ENCODE measurements around the gene SLC7A4. TPM values are rescaled to one million over a fixed set of nuclear protein-coding genes. Genes with fewer than 3 reads are reported as not detected.

The SLC7A4 gene, protein sequence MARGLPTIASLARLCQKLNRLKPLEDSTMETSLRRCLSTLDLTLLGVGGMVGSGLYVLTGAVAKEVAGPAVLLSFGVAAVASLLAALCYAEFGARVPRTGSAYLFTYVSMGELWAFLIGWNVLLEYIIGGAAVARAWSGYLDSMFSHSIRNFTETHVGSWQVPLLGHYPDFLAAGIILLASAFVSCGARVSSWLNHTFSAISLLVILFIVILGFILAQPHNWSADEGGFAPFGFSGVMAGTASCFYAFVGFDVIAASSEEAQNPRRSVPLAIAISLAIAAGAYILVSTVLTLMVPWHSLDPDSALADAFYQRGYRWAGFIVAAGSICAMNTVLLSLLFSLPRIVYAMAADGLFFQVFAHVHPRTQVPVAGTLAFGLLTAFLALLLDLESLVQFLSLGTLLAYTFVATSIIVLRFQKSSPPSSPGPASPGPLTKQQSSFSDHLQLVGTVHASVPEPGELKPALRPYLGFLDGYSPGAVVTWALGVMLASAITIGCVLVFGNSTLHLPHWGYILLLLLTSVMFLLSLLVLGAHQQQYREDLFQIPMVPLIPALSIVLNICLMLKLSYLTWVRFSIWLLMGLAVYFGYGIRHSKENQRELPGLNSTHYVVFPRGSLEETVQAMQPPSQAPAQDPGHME
- total RNA-seq (2014; rRNA removed; shearing (Covaris generic)), result not detected in 2 replicates
- total RNA-seq (2022), result not detected in 2 replicates
- Bru-seq, nascent RNA, result not detected
- not detected for BruChase-seq, experiment 1, labeled RNA remaining after a 6-hour chase
- not detected for BruChase-seq, experiment 2, labeled RNA remaining after a 2-hour chase
- long read RNA-seq, result 0 reads

DNA sequence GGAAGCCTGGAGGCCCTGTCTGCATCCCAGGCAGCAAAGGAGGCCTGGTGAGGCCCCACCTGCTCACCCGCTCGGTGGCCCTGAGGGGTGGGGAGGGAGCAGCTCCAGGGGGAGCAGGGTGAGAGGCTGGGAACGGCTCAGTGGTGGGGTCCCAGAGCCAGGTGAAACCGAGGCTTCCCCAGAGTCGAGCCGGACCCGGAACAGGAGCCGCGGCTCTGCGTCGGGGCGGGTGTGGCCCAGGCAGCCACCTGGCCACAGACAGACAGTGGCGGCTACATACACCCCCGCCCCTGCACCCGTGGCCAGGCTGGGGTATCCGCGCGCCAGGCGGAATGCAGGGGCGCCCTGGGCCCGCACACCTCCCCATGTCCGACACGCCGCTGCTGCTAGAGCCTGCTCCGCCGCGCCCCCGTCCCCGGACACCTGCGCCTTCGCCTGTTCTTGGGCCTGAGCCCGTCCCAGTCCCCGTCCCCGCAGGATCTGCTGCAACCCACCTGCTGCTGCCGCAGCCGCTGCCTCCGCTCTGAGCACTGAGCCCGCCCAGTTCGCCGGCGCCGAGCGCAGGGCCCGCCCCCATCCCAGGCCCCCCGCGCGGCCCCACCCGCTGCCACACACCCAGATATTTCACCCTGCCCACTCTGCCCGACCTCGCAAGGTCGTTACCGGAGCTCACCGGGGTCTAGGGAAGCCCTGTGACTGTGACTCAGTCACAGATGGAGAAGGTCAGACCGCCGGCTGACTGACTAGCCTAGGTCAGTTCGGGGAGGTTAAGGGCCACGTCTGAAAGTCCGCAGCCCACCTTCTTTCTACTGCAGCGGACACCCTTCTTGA is at the start of gene SLC7A4:
TSS of gene SLC7A4 (minus strand) at position 525 of the 831 bp plus-strand sequence. CDS start 749 bp downstream, outside the sequence.
- no peaks in the 10 kb centered on the region for H3K79me2 ChIP-seq (ENCODE audit: insufficient read depth, low read depth, low read length)
- no peaks in the 10 kb centered on the region for H3K36me3 ChIP-seq (ENCODE audit: insufficient read depth, low read length)
- CTCF ChIA-PET (ENCODE audit: unreplicated experiment), result no interaction called here
- TF ChIP-seq EZH2phosphoT487 (IDR thresholded peaks at IDR 0.05; ENCODE audit: borderline replicate concordance, low read depth, low read length), result no peak
- TF ChIP-seq, protein P1, sequence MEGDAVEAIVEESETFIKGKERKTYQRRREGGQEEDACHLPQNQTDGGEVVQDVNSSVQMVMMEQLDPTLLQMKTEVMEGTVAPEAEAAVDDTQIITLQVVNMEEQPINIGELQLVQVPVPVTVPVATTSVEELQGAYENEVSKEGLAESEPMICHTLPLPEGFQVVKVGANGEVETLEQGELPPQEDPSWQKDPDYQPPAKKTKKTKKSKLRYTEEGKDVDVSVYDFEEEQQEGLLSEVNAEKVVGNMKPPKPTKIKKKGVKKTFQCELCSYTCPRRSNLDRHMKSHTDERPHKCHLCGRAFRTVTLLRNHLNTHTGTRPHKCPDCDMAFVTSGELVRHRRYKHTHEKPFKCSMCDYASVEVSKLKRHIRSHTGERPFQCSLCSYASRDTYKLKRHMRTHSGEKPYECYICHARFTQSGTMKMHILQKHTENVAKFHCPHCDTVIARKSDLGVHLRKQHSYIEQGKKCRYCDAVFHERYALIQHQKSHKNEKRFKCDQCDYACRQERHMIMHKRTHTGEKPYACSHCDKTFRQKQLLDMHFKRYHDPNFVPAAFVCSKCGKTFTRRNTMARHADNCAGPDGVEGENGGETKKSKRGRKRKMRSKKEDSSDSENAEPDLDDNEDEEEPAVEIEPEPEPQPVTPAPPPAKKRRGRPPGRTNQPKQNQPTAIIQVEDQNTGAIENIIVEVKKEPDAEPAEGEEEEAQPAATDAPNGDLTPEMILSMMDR (conservative IDR thresholded peaks at IDR 0.05; ENCODE audit: low read length), result no peak
- no peaks in the 10 kb centered on the region for H3K4me1 ChIP-seq (ENCODE audit: insufficient read depth, low read length, poor library complexity, severe bottlenecking)
- DNase-seq (ENCODE audit: low spot score), result no peak
- no peak within 1 kb of the TSS for H3K4me3 ChIP-seq (ENCODE audit: low read depth, low read length, poor library complexity, severe bottlenecking)
- no peak within 1 kb of the TSS for H3K27ac ChIP-seq (ENCODE audit: low read depth, low read length, poor library complexity, severe bottlenecking)
- POLR2A ChIA-PET, result no interaction called here
- H4K20me1 ChIP-seq (ENCODE audit: insufficient read depth, low read length), result no peaks in the 10 kb centered on the region
- no peaks in the 10 kb centered on the region for H3K9me2 ChIP-seq (ENCODE audit: insufficient read depth, low read length)
- intact Hi-C loops (cut with micrococcal nuclease; ENCODE audit: unreplicated experiment), result no loop called here
- no TSS peak for BruUV-seq (replicated peaks)
- no peak within 1 kb of the TSS for H2AFZ ChIP-seq (ENCODE audit: low read length)
- H3K4me2 ChIP-seq (ENCODE audit: low read length), result no peak within 1 kb of the TSS
- no peaks in the 10 kb centered on the region for H3K9me3 ChIP-seq (ENCODE audit: low read length)

DNA sequence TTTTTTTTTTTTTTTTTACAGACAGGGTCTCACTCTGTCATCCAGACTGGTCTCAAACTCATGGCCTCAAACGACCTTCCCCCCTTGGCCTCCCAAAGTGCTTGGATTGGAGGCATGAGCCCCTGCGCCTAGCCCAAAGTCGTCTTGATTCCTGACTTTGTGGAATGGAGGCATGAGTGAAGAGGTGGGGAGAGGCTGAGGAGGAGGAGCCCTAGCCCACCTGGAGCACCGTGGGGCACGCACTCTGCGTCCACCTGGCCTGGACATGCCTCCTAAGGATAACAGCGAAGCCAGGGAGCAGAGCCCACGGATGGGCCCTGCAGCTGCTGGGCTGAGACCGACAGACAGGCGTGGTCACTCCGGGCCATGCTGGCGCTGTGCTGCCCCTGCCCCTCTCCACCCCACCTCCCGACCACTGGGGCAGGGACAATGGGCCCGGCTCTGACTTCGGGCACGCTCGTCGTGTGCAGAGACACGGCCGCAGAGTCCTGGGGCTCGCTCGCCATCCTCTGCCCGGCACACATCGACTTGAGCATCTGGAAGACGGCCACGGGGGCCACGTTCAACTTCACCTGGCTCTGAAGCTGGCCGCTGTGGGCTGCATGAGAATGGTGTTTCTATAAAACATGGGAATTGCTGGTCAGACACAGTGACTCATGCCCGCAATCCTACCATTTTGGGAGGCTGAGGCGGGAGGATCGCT is 48.2 kb upstream of the SLC7A4 start:
- intact Hi-C loops (cut with micrococcal nuclease; ENCODE audit: unreplicated experiment), result no loop called here
- no TSS peak for BruUV-seq (replicated peaks)

More for the DNA sequence above, 48.2 kb upstream of the SLC7A4 start:
- Histone ChIP-seq H3K36me3 (ENCODE audit: insufficient read depth, low read length) (no peaks in the 10 kb centered on the region), H3K9me3 (ENCODE audit: low read length) (no peaks in the 10 kb centered on the region), H3K27ac (ENCODE audit: low read depth, low read length, poor library complexity, severe bottlenecking) (no peak overlapping the region), H3K4me2 (ENCODE audit: low read length) (no peak overlapping the region), H3K4me3 (ENCODE audit: low read depth, low read length, poor library complexity, severe bottlenecking) (no peak overlapping the region), H3K9me2 (ENCODE audit: insufficient read depth, low read length) (no peaks in the 10 kb centered on the region), H4K20me1 (ENCODE audit: insufficient read depth, low read length) (no peaks in the 10 kb centered on the region), H3K4me1 (ENCODE audit: insufficient read depth, low read length, poor library complexity, severe bottlenecking) (no peaks in the 10 kb centered on the region), H2AFZ (ENCODE audit: low read length) (no peak overlapping the region), H3K79me2 (ENCODE audit: insufficient read depth, low read depth, low read length) (no peaks in the 10 kb centered on the region)
- no peak for DNase-seq (ENCODE audit: low spot score)
- POLR2A ChIA-PET, result no interaction called here
- CTCF ChIA-PET (ENCODE audit: unreplicated experiment), result no interaction called here
- no peak for TF ChIP-seq EZH2phosphoT487 (IDR thresholded peaks at IDR 0.05; ENCODE audit: borderline replicate concordance, low read depth, low read length)
- TF ChIP-seq, protein P1 (conservative IDR thresholded peaks at IDR 0.05; ENCODE audit: low read length), result no peak

All from OCI-LY7 (cell line).